ENCODE data around the gene PSAPL1.

Gene PSAPL1

GRCh38 chr4:7430965-7431695 is 3.6 kb downstream of the PSAPL1 start:
- DNase-seq = no peak

- no peak for DNase-seq
Measured at GRCh38 chr4:7430368-7430964, 4.3 kb downstream of the PSAPL1 start.

- DNase-seq = no peak
Measured at GRCh38 chr4:7429601-7430078, 5.1 kb downstream of the PSAPL1 start.

GRCh38 chr4:7429069-7429416 is 5.7 kb downstream of the PSAPL1 start:
- no peak for DNase-seq

- DNase-seq = no peak
Measured at GRCh38 chr4:7428261-7429068, 6.3 kb downstream of the PSAPL1 start.

- DNase-seq = no peak
Measured at GRCh38 chr4:7427831-7428260, 6.9 kb downstream of the PSAPL1 start.

GRCh38 chr4:7427361-7427760 is 7.4 kb downstream of the PSAPL1 start:
- no peak for DNase-seq

- no peak for DNase-seq
Measured at GRCh38 chr4:7426525-7427171, 8.1 kb downstream of the PSAPL1 start.

- no peak for DNase-seq
Measured at GRCh38 chr4:7425591-7426468, 8.9 kb downstream of the PSAPL1 start.

- DNase-seq = no peak
Measured at GRCh38 chr4:7425124-7425523, 9.6 kb downstream of the PSAPL1 start.

GRCh38 chr4:7424553-7425111 is 10.1 kb downstream of the PSAPL1 start:
- DNase-seq = no peak

- no peak for DNase-seq
Measured at GRCh38 chr4:7423801-7424552, 10.8 kb downstream of the PSAPL1 start.

- DNase-seq = no peak
Measured at GRCh38 chr4:7423391-7423790, 11.3 kb downstream of the PSAPL1 start.

GRCh38 chr4:7422898-7423180 is 11.9 kb downstream of the PSAPL1 start:
- no peak for DNase-seq

- DNase-seq = no peak
Measured at GRCh38 chr4:7422151-7422897, 12.4 kb downstream of the PSAPL1 start.

- DNase-seq = no peak
Measured at GRCh38 chr4:7421356-7422150, 13.2 kb downstream of the PSAPL1 start.

GRCh38 chr4:7420661-7421040 is 14.1 kb downstream of the PSAPL1 start:
- no peak for DNase-seq

- no peak for DNase-seq
Measured at GRCh38 chr4:7419961-7420660, 14.6 kb downstream of the PSAPL1 start.
